NCI-H1436 treated with DMSO at 0.1 percent for 48 hours (cell line): ENCODE measurements around the gene PRMT7.

ENCODE experiments used
- DNase-seq: peaks from one replicate; lab custom pipeline; 2025; lab: John Stamatoyannopoulos, UW

Gene PRMT7

DNA sequence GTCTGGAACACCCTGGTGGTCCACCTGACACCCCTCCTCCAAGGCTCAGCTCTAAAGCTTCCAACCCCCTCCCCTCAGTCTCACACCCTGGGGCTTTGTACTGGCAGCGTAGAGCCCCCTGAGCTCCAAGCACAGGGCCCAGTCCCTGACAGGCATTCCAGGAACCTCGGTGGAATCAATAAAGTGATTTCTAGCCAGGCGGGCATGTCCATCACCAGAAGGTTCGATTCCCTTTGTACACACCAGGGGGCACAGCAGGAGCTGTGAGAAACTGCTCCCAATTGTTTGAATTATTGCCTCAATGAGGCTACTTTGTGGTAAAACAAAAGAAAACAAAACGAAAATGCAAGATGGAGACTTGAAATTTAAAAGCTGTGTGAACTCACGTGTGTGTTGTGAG lies 85.7 kb downstream of the PRMT7 start:
- no peak for DNase-seq

DNA sequence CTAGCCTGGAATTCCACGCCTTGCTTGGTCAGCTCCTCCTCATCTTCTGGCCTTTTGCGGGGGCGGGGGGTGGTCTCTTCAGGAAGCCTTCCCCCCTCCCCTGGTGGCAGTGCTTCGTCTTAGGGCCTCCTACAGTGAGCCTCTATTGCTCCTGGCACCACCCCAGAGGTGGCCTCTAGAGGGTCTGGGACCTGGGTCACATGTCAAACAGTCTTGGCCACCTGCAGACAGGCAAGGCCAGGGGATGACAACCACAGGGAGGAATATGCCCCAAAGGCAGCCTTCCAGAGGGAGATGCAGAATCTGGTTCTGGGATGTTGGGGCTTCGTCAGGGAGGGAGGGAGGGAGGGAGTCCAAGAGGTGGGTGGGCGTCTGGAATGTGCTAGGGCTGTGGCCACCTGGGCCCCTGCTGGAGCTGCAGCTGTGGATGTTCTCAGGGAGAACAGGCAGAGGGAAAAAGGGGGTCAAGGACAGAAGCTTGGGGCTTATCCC lies 86.9 kb downstream of the PRMT7 start:
- no peak for DNase-seq

DNA sequence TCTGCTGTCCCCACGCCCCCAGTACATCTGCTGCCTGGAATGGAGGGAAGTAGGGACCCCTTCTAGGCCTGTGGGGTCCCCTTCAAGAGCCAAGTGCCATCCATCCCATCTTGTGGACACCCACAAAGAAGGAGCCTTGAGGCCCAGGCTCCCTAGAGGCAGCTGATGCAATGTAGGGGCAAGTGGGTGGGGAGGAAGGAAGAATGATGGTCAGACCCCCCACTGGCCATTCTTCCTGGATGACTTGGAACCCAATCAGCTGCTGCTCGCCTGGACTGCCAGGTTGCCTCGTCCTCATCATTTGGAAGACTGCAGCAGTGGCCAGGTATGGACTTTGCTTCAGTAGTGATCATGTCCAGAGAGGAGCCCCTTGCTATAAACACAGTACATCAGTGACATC lies 88.6 kb downstream of the PRMT7 start:
- DNase-seq, result no peak

DNA sequence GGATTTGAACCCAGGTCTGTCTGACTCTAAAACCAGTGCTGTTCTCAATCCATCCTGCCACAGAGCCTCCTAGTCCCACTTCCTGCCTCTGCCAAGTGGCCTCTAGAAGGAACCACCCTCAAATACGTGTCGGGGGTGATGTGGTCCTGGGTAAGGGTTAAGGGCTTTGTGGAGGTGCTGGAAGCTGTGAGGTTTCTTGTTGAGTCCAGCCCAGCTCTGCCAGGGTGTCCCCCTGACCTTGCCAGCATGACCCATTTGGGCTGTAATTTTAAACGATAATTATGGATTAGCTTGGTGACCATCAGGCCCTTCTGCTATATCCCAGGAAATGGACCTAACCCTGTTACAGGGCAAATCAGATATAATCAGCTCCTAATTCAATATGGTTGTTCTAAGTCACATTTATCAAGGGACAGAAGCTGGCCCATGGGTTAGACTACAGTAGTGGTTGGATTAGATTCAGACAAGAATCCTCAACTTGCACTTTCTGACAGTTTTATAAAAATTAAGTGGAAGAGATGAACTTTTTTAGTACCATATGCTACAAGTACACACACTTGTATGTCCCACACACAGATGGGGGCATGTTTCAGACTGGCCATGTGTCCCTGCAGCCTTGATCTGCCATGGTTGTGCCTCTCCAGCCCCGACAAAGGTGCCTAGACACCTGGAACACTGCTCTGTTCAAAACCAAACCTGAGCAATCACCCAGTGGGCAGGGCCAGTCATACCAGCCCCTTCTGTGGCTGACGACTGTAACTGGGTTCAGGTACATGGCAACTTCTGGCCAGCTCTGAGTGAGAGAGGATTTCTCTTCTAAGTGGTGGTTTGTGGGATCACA lies 89.5 kb downstream of the PRMT7 start:
- DNase-seq, result no peak

DNA sequence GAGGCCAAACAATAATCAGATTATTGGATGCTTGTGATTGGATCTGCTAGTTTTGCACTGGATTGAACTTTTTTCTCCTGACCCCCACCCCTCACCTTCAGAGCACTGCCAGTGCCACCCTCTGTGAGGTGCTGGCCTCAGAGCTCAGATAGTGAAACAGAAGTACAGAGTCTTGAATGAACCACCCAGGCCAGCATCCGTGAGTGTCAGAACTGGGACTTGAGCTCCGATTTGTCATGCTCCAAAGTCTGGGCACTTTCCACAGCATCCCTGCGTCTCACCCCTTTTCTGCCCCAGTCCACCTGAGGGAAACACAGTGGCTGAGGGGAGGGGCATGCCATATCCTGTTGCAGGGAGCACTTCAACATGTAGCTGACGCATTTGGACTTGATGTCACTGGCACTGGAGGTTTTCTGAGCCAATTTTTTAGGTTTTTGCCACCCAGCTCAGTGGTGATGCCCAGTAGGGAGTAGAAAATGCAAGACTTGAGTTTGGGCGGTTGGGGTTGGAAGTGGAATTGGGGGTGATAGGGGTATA lies 90.2 kb downstream of the PRMT7 start:
- no peak for DNase-seq

DNA sequence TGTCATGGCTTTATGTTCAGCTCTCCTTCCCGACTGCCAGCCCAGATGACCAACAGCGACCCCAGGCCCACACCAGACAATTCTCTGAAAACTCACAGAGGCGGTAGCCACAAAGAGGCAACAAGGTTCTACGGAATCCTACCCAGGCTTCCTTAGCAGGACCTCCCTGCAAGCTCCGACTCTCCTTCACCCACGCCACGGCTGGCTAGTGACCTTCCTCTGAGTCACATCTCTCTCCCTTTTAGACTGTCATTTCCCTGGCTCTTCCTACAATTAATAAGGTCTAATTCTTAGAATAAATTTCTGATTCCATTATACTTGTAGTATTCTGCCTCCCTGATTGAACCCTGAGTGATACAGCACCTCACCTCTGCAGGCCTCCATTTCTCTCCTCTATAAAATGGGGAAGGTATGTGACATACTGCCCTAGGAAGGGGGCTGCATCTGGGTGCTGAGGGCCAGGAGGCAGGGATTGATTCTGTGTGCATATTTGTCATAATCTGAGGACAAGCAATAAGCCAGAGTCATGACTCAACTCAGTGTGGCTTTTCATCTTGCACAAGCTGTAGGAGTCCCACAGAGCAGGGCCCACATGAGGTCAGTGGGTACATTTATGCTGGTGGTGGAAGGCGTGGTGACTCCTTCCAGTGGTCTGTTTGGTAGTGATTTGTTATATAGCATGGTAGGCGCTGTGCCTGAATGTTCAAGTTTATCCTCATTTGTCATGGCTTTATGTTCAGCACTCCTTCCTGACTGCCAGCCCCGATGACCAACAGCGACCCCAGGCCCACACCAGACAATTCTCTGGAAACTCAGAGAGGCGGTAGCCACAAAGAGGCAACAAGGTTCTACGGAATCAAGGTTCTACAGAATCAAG lies 91.3 kb downstream of the PRMT7 start:
- no peak for DNase-seq

DNA sequence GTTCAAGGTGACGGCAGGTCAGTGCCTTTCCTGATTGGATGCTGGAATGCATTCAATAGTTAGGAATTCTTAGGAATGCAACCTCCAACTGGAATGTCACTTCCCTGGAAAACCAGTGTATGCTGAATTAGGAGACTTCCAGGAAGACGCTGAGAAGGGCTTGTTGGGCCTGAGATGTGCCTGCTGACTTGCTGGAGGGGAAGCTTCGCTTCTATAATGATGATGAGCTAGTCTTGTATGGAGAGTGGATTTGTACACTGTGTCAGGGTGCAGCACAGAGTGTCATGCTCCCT lies 91.9 kb downstream of the PRMT7 start:
- DNase-seq, result no peak

DNA sequence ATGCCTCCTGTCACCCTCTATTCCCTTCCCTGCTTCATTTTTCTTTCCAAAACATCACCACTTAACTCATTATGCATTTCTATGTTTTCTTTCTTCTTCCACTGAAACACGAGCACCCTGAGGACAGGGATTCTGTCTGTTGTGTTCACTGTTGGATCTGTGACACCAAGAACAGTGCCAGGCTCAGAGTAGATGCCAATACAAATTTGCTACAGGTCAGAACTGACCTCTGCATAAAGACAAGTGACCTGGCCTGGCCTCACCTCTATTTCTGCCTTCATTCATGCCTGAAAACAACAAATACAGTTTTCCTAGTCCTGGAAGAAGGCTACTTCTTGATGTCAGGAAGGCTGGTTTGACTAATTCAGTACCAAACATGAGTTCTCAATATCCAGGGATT lies 92.4 kb downstream of the PRMT7 start:
- no peak for DNase-seq

DNA sequence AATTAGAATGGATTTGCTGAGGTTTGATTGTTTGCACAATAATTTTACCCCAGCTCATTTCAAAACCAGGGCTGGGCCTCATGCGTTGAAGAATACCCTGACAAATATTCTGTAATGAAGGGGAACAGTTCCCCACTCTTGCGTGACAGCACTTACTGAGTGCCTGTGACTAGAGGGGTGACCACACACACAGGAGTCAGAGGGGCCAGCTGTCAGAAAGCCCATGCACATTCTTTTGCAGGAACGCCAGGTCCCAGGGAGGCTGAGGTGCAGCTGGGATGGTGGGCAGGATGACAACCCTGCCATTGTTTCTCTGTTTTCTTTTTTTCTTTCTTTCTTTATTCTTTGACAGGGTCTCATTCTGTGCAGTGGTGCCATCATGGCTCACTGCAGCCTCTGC lies 92.9 kb downstream of the PRMT7 start:
- no peak for DNase-seq

DNA sequence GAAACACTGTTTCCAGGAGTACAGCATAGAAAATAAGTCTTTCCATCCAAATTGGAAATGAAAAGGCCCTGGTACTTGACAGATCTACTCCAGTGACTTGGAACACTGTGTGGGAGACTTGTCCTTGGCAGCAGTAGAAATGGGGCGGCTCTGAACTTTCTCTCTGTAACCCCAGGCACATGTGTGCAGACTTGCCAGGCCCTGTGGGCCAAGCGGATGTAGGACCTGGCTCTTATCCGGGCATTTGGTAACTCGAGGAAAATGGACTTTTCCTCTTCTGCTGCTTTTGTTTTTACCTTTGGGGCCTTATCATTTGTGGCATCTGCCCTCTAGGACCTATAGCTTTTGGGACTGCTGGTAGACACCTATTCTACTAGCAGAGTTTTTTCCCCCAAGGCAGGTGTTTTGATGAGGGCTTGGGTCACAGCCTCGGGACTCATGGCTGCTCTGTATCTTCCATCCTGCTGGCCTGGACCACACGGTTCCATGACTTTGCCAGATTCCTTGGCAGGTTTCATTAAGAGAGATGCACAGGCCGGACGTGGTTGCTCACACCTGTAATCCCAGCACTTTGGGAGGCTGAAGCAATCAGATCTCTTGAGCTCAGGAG lies 94.0 kb downstream of the PRMT7 start:
- DNase-seq, result no peak

DNA sequence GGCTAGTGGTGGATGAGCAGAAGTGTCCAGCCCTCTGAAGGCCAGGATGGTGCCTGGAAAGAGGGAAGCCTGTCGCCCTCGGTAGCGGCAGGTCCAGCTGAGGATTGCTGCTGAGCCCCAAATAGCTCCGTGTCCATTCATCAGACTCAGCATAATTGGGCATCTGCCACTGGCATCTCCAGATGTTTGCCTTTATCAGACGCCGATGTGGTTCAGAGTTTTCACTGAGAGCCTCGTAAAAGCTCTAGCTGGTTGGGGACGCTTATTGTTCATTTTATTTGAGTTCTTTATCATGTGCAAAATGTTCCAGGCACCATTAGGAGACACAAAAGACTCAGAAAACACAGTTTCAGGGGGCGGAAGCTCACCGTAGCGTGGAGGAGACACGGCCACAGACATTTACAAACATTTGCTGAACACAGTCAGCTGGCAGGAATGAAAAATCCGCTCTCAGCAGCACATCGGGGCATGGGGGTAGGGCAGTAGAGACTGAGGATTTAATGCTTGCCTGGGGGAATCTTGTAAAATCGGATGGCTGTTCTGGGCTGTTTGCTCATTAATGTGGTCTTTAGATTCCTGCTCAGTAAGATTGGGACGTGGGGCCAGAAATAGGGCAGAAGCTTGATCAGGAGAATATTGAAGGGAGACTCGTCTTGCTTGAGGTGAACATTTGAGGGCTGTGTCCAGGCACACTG lies 95.8 kb downstream of the PRMT7 start:
- no peak for DNase-seq
